Measurements from ENCODE around the gene VRK2.
"Not testable (repeated sequence)": the region's sequence is repeated elsewhere in the genome, so short reads cannot be mapped to it uniquely, and the experiment has no call there.

Gene VRK2

DNA sequence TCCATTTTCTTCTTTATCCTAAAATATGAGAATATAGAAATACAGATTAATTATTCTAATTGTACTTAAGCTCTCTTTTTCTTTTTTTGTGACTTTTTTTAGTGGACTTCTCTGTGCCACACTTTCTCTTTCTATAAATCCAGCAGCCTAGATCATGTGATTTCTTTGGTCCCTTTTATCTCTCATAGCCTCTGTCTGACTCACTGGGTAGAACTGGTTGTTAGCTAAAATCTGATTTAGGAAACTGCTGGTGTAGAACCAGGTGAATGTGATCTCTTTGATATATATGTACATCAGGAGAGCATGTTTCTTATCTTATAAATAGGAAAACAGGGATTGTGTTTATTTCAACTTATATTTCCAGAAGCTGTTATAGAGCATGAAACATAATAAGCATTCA lies 54.9 kb downstream of the VRK2 start:
- peak; percentile 24 to 32 for DNase-seq (ENCODE audit: low read depth in 2 of 2)
- TF ChIP-seq, protein P1, sequence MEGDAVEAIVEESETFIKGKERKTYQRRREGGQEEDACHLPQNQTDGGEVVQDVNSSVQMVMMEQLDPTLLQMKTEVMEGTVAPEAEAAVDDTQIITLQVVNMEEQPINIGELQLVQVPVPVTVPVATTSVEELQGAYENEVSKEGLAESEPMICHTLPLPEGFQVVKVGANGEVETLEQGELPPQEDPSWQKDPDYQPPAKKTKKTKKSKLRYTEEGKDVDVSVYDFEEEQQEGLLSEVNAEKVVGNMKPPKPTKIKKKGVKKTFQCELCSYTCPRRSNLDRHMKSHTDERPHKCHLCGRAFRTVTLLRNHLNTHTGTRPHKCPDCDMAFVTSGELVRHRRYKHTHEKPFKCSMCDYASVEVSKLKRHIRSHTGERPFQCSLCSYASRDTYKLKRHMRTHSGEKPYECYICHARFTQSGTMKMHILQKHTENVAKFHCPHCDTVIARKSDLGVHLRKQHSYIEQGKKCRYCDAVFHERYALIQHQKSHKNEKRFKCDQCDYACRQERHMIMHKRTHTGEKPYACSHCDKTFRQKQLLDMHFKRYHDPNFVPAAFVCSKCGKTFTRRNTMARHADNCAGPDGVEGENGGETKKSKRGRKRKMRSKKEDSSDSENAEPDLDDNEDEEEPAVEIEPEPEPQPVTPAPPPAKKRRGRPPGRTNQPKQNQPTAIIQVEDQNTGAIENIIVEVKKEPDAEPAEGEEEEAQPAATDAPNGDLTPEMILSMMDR (IDR thresholded peaks at IDR 0.05; ENCODE audit: low read depth, low read length) = no peak
- no peak overlapping the region for H3K4me3 ChIP-seq (replicated peaks in 1 of 2; ENCODE audit: low read depth in 2 of 2, low read length in 2 of 2)

DNA sequence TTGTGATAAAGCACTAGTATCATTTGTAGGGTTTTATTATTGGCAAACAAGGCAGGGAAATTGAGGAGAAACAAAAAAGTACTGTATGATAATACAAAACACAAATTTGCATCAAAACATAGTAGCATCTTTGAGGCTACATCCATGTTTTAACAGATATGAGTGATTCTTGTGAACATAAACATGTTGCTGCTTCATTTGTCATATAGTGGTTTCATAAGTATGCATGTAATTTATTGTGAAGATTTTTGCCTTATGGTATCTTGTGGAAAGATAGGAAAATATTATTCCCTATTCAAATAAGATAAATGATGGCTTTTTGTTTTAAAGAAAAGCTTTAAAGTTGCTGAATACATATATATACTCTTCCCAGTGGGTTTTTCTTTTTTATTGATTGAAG lies 60.3 kb downstream of the VRK2 start:
- H3K4me3 ChIP-seq (replicated peaks in 1 of 2; ENCODE audit: low read depth in 2 of 2, low read length in 2 of 2) = no peak overlapping the region
- TF ChIP-seq, protein P1 (IDR thresholded peaks at IDR 0.05; ENCODE audit: low read depth, low read length) = no peak
- DNase-seq (ENCODE audit: low read depth in 2 of 2) = peak in 1 of 2 donors; percentile 35

DNA sequence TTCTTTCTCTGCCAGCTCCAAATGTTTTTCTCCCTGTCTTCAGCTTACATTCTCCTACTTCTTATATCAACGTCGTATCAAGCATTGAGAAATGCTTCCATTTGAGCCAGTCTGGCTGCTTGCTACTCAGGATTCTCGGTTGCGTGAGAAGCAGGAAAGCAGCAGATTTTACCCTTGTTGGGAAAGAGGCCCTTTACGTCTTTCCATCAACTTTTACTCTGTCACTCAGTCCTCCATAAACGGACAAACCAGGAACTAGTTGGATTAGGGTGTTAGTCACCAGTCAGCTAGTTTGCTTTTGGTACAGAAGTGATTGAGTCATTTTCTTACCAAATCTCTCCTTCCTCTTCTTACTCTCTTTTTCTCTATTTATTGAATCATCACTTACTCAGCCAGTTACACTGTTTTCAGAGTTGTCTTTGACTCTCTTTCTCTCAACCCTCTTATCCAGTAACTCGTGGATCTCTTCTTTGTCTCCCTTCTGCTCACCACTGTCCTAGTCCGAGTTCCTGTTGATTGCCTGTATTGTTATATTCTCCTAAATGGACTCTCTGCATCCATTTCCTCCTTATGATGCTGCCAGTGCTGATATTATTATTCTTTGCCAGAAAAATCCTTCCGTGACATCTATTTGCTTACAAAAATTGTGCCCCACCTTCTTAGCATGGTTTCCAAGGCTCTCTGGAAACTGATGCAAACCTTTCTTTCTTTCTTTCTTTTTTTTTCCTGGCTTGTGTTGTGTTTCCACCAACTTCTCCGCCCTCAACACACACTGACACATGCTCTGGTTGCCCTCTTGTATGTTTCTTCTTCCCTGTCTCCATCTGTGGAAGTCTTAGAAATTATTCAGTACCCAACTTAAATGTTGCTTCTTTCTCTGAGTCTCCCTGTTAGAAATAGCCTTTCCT lies 61.5 kb downstream of the VRK2 start:
- DNase-seq (ENCODE audit: low read depth in 2 of 2) = peak; percentile 82 to 98
- TF ChIP-seq, protein P1 (IDR thresholded peaks at IDR 0.05; ENCODE audit: low read depth, low read length) = no peak
- H3K4me3 ChIP-seq (replicated peaks in 1 of 2; ENCODE audit: low read depth in 2 of 2, low read length in 2 of 2) = peak overlapping the region in 1 of 2 donors; percentile 39

DNA sequence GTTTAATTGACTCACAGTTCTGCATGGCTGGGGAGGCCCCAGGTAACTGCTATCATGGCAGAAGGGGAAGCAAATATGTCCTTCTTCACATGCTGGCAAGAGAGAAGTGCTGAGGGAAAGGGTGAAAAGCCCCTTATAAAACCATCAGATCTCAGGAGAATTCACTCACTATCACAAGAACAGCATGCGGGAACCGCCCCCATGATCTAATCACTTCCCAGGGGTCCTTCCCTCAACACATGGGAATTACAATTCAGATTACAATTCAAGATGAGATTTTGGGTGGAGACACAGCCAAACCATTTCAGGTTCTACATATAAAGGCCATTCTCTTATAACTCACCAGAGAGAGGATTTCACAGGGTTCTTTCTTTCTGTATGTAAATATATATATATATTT lies 62.9 kb downstream of the VRK2 start:
- H3K4me3 ChIP-seq (replicated peaks in 1 of 2; ENCODE audit: low read depth in 2 of 2, low read length in 2 of 2) = no peak overlapping the region
- peak in 1 of 2 donors; percentile 41 for DNase-seq (ENCODE audit: low read depth in 2 of 2)
- TF ChIP-seq, protein P1 (IDR thresholded peaks at IDR 0.05; ENCODE audit: low read depth, low read length) = no peak

DNA sequence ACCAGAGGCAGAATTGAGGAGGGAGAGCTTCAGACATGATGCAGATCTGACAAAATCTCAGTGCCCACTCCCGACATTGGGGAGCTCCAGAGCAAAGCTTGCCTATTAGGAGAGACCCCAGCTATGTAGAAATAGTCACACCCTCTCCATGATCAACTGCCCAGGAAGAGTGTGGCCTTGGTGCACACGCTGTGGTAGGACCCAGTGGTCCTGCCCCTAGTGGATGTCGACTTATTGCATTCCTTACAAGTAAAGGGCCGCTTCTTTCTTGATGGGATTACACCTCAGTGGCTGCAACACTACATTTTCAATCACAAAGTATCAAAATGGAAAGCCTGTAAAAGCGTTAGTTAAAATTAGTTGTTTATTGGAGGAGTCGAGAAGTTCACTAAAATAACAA lies 64.2 kb downstream of the VRK2 start:
- TF ChIP-seq, protein P1 (IDR thresholded peaks at IDR 0.05; ENCODE audit: low read depth, low read length) = no peak
- H3K4me3 ChIP-seq (replicated peaks in 1 of 2; ENCODE audit: low read depth in 2 of 2, low read length in 2 of 2) = no peak overlapping the region
- no peak for DNase-seq (ENCODE audit: low read depth in 2 of 2)

DNA sequence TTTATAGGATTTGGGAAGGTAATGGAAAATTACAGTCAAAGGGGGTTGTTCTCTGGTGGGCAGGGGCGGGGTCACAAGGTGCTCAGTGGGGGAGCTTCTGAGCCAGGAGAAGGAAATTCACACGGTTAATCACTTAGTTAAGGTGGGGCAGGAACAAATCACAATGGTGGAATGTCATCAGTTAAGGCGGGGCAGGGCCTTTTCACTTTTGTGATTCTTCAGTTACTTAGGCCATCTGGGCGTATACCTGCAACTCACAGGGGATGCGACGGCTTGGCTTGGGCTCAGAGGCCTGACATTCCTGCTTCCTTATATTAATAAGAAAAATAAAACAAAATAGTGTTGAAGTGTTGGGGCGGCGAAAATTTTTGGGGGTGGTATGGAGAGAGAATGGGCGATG lies 67.0 kb downstream of the VRK2 start:
- not testable (repeated sequence) for DNase-seq (ENCODE audit: low read depth in 2 of 2); H3K4me3 ChIP-seq (replicated peaks in 1 of 2; ENCODE audit: low read depth in 2 of 2, low read length in 2 of 2)

DNA sequence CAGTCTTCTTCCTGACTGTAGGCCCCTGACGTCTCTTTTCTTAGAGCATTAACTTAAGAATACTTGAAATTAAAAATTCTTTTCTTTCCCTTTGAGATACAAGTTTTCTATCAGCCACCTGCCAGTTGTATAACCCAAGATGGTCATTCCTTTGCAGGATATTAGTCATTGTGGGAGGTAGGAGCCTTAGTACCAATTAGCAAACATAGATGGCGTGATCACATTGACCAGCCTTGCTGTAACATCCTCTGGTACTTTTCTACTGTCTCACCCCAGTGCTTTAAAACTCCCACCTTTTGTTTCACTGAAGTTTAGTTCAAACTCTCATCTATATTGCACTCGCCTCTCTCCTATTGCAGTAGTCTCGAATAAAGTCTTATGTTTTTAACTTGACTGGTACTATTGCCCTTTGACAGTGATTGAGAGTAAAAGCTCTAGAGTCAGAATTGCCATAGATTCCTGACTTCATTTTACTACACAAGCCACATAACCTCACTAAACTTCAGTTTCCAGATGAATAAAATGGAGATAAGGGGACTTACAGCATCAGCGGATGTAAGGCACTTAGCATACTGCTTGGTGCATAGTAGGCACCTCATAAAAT lies 74.1 kb downstream of the VRK2 start:
- no peak overlapping the region for H3K4me3 ChIP-seq (replicated peaks in 1 of 2; ENCODE audit: low read depth in 2 of 2, low read length in 2 of 2)
- DNase-seq (ENCODE audit: low read depth in 2 of 2) = no peak
- TF ChIP-seq, protein P1 (IDR thresholded peaks at IDR 0.05; ENCODE audit: low read depth, low read length) = no peak

Data from cardiac fibroblast (primary cell).